Anterior cingulate cortex (tissue), 58 donors: ENCODE results near the gene SPNS3.

Experiments
- DNase-seq, 58 donors: peaks; one replicate each; lab custom pipeline; 2025; lab: John Stamatoyannopoulos, UW

SPNS3 gene

GRCh38 chr17:4426499-4427208 is 7.1 kb upstream of the SPNS3 start:
- no peak for DNase-seq

DNA sequence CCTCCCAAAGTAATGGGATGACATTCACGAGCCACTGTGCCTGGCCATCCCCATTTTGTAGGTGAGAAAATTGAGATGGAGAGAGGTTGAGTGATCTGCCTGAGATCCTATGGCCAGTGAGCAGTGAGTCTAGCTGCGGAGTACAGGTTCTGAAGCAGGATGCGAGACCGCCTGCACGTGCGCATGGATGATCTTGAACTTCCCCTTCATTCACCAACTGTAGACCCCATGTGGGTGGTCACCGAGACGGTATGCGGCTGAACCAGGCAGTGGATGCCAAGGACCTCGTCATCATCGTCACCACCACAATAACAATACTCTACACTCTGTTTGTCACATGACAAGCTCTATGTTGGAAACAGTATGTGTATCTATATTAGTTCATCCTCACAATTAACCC is 6.2 kb upstream of the SPNS3 start:
- no peak for DNase-seq

- DNase-seq = no peak
Measured at GRCh38 chr17:4436381-4436780, 2.6 kb downstream of the SPNS3 start.

DNA sequence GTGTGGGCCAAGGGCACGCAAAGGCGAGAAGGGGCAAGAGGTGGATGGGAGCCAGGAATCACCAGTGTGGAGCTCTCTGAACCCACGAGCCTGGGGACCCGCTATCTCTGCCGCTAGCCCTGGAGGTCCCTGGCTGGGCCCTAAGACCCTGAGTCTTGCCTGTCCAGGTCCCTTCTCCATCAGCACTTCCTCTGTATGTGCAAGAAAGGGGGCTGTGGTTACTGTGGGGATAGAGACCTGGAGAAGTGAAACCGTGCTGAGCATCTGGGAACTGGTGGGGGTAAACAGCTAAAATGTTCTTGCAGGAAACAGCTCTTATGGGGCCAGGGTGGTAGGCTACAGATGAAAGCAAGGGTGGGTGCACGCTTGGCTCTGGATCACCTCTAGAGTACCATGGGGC is 3.1 kb downstream of the SPNS3 start:
- peak in 9 of 58 donors; percentile 4 to 31 (median 13) for DNase-seq

- no peak for DNase-seq
Measured at GRCh38 chr17:4438162-4438944, 4.6 kb downstream of the SPNS3 start.

DNA sequence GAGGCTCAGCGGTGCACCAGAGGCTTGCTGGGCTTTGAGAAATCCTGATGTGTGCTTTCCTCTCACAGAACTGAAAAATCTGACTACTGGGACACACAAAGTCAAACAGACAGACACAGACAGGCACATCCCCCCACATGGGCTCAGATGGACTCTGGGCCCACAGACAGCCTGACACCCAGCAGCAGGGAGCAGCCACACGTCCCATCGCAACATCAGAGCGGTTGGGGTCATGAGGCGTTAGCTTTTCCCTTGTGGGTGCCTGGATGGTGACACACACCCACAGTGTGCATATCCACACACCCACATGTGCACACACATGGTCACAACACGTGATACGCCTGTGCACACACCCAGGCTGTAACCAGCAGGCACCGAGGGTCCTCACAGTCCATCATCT is 6.3 kb downstream of the SPNS3 start:
- no peak for DNase-seq

GRCh38 chr17:4440690-4441686 is 7.2 kb downstream of the SPNS3 start:
- DNase-seq = no peak

GRCh38 chr17:4442582-4442981 is 8.8 kb downstream of the SPNS3 start:
- DNase-seq = no peak

DNA sequence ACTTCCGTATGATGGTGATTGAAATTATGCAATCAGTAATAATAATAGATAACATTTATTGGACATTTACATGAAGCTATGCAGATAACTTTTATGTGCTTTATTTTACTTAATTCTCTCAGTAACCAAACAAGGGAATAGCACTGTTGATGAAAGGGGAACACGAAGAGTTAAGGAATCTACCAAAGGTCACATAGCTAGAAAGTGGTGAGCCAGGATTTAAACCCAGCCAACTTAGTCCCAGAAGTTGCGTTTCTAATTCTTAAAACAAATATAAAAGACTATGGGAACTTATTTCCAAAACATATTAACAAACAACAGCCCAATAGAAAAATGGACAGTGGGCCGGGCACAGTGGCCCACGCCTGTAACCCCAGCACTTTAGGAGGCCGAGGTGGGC is 9.7 kb downstream of the SPNS3 start:
- no peak for DNase-seq

- peak in 7 of 58 donors; percentile 3 to 33 (median 13) for DNase-seq
Measured at GRCh38 chr17:4444782-4445473, 11.2 kb downstream of the SPNS3 start.

DNA sequence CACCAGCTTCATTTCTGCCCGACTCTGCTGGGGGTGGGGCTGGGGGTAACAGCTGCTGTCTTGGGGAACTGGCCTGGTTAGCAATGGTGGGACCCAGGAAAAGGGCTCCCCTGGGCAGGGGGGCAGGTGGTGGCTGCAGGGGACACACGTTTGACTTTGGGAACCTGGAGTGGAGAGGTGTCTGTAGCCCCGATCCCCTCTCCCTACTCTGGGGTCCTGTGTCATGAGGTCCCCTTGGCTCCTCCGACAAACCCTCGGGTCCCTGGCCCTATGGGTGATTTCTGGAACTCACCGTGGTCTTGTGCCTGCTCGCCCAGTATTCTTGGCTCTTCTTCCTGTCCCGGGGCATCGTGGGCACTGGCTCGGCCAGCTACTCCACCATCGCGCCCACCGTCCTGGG is 12.0 kb downstream of the SPNS3 start:
- no peak for DNase-seq

- no peak for DNase-seq
Measured at GRCh38 chr17:4446326-4447071, 12.8 kb downstream of the SPNS3 start.

- DNase-seq = no peak
Measured at GRCh38 chr17:4448197-4448980, 14.6 kb downstream of the SPNS3 start.

- DNase-seq = no peak
Measured at GRCh38 chr17:4449736-4450135, 16.0 kb downstream of the SPNS3 start.

- no peak for DNase-seq
Measured at GRCh38 chr17:4450710-4451316, 17.1 kb downstream of the SPNS3 start.

- DNase-seq = no peak
Measured at GRCh38 chr17:4453812-4454591, 20.3 kb downstream of the SPNS3 start.

DNA sequence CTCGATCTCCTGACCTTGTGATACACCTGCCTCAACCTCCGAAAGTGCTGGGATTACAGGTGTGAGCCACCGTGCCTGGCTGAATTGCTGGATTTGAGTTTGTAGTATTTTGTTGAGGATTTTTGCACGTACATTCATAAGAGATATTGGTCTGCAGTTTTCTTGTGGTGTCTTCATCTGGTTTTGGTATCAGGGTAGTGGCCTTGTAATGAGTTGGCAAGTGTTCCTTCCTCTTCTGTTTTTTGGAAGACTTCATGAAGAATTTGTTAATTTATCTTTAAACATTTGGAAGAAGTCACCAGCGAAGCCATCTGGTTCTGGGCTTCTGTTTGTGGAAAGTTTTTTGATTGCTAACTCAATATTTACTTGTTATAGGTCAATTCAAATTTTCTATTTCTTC is 26.9 kb downstream of the SPNS3 start:
- no peak for DNase-seq
